Mesenchymal stem cell (in vitro differentiated cells and primary cell): ENCODE measurements around the gene SKOR1.
A peak's percentile ranks its signal among the peaks of the same experiment; 100 is the strongest.

ENCODE experiments used
- DNase-seq: peaks from one replicate; pipeline ENCODE4 v3.0.0-alpha.2; 2013
- H2AFZ ChIP-seq: one replicate; pipeline ENCODE4 v1.6.1; 2013; ENCODE audit warnings: low read depth, mild to moderate bottlenecking, control low read depth, inconsistent platforms, low read length, moderate library complexity
- H2AK5ac ChIP-seq: 2 replicates; pipeline ENCODE4 v1.6.1; 2013; ENCODE audit warnings: low read length, moderate library complexity, mild to moderate bottlenecking, inconsistent platforms; ENCODE audit not compliant: severe bottlenecking
- H2BK120ac ChIP-seq: one replicate; pipeline ENCODE4 v1.6.1; 2013; ENCODE audit warnings: low read depth, mild to moderate bottlenecking, inconsistent platforms, low read length, moderate library complexity
- H2BK12ac ChIP-seq, 2 experiments: one replicate each; pipeline ENCODE4 v1.6.1; 2013; ENCODE audit warnings: inconsistent platforms in 2 of 2, low read length in 2 of 2, mild to moderate bottlenecking in 2 of 2, moderate library complexity in 2 of 2, control low read depth in 1 of 2
- H2BK15ac ChIP-seq: one replicate; pipeline ENCODE4 v1.6.1; 2013; ENCODE audit warnings: mild to moderate bottlenecking, low read depth, inconsistent platforms; ENCODE audit not compliant: poor library complexity, severe bottlenecking
- H2BK5ac ChIP-seq: 2 replicates; pipeline ENCODE4 v1.6.1; 2013; ENCODE audit warnings: low read depth, mild to moderate bottlenecking, low read length, control low read depth, inconsistent platforms; ENCODE audit not compliant: poor library complexity, severe bottlenecking
- H3K14ac ChIP-seq, 2 experiments: one replicate each; pipeline ENCODE4 v1.6.1; 2013; ENCODE audit warnings: inconsistent platforms in 2 of 2, low read length in 2 of 2, control low read depth in 1 of 2, mild to moderate bottlenecking in 1 of 2, moderate library complexity in 1 of 2
- H3K18ac ChIP-seq, 2 experiments: one replicate each; pipeline ENCODE4 v1.6.1; 2013; ENCODE audit warnings: inconsistent platforms in 2 of 2, low read length in 2 of 2, control low read depth in 1 of 2, low read depth in 1 of 2, mild to moderate bottlenecking in 1 of 2
- H3K23ac ChIP-seq, 2 experiments: one replicate each; pipeline ENCODE4 v1.6.1; 2013; ENCODE audit warnings: inconsistent platforms in 2 of 2, low read length in 2 of 2, mild to moderate bottlenecking in 2 of 2, moderate library complexity in 2 of 2, control low read depth in 1 of 2
- H3K27ac ChIP-seq: 2 replicates; pipeline ENCODE4 v1.5.1; 2013; ENCODE audit warnings: mild to moderate bottlenecking, moderate library complexity, low read length, control low read depth, inconsistent platforms; ENCODE audit not compliant: poor library complexity, severe bottlenecking
- H3K27me3 ChIP-seq, 2 experiments: 2 replicates each; pipeline versions ENCODE4 v1.6.1 to v1.7.0; 2013; ENCODE audit warnings: low read length in 2 of 2, mild to moderate bottlenecking in 2 of 2, moderate library complexity in 2 of 2, control low read depth in 1 of 2, inconsistent platforms in 1 of 2; ENCODE audit not compliant: control insufficient read depth in 1 of 2, insufficient read depth in 1 of 2
- H3K36me3 ChIP-seq, 2 experiments: 2 replicates each; pipeline versions ENCODE4 v1.6.1 to v1.7.0; 2013; ENCODE audit warnings: low read length in 2 of 2, control low read depth in 1 of 2, inconsistent platforms in 1 of 2, low read depth in 1 of 2, mild to moderate bottlenecking in 1 of 2; ENCODE audit not compliant: insufficient read depth in 2 of 2, control insufficient read depth in 1 of 2
- H3K4ac ChIP-seq, 2 experiments: one replicate each; pipeline ENCODE4 v1.6.1; 2013; ENCODE audit warnings: inconsistent platforms in 2 of 2, low read length in 2 of 2, mild to moderate bottlenecking in 2 of 2, moderate library complexity in 2 of 2, control low read depth in 1 of 2, low read depth in 1 of 2
- H3K4me1 ChIP-seq: 2 replicates; pipeline ENCODE4 v1.6.1; 2013; ENCODE audit warnings: low read depth, low read length, control low read depth; ENCODE audit not compliant: control insufficient read depth, insufficient read depth
- H3K4me2 ChIP-seq: 2 replicates; pipeline ENCODE4 v1.6.1; 2013; ENCODE audit warnings: low read length, mild to moderate bottlenecking, inconsistent platforms; ENCODE audit not compliant: poor library complexity, severe bottlenecking
- H3K4me3 ChIP-seq, 2 experiments: 2 replicates each; pipeline versions ENCODE4 v1.5.1 to v1.7.0; 2013; ENCODE audit warnings: low read length in 2 of 2, mild to moderate bottlenecking in 2 of 2, control low read depth in 1 of 2, low read depth in 1 of 2; ENCODE audit not compliant: insufficient read depth in 1 of 2
- H3K79me1 ChIP-seq: replicated peaks from 2 replicates; pipeline ENCODE4 v1.6.1; 2013; ENCODE audit warnings: mild to moderate bottlenecking, control low read depth, low read length, inconsistent platforms; ENCODE audit not compliant: poor library complexity, severe bottlenecking
- H3K9ac ChIP-seq: 2 replicates; pipeline ENCODE4 v1.7.0; 2013; ENCODE audit warnings: mild to moderate bottlenecking, low read length, moderate library complexity
- H3K9me3 ChIP-seq: 2 replicates; pipeline ENCODE4 v1.7.0; 2013; ENCODE audit warnings: mild to moderate bottlenecking, low read length; ENCODE audit not compliant: control insufficient read depth
- H4K8ac ChIP-seq: one replicate; pipeline ENCODE4 v1.6.1; 2013; ENCODE audit warnings: inconsistent platforms, mild to moderate bottlenecking, low read length, moderate library complexity
- H4K91ac ChIP-seq: one replicate; pipeline ENCODE4 v1.6.1; 2013; ENCODE audit warnings: mild to moderate bottlenecking, low read length, inconsistent platforms
- WGBS: methylation state at CpG from one replicate; pipeline ENCODE4 v1.1.7; 2013; ENCODE audit warnings: mixed read lengths; 5-methylcytosine and 5-hydroxymethylcytosine counted together

The SKOR1 gene

GRCh38 chr15:67781061-67781460 is 44.2 kb upstream of the SKOR1 start:
- no peaks in the 10 kb centered on the region for H3K79me1 ChIP-seq
- H2AFZ ChIP-seq, result no peak overlapping the region
- WGBS, result 98% methylated on average over 2 of the region's 3 CpGs
- no peak overlapping the region for H3K27ac ChIP-seq
- H4K8ac ChIP-seq, result no peak overlapping the region
- H2BK5ac ChIP-seq, result no peak overlapping the region
- H2BK15ac ChIP-seq, result no peak overlapping the region
- no peak overlapping the region for H3K9ac ChIP-seq
- no peak overlapping the region for H2BK12ac ChIP-seq
- no peak overlapping the region for H3K4me3 ChIP-seq
- no peak overlapping the region for H3K23ac ChIP-seq
- no peak overlapping the region for H3K18ac ChIP-seq
- H3K9me3 ChIP-seq, result no peaks in the 10 kb centered on the region
- H3K27me3 ChIP-seq, result no peaks in the 10 kb centered on the region
- no peak for DNase-seq
- H2AK5ac ChIP-seq, result no peak overlapping the region
- peaks cover 12 to 16% of the 10 kb centered on the region in 2 experiments for H3K36me3 ChIP-seq
- H3K4me2 ChIP-seq, result no peak overlapping the region
- H4K91ac ChIP-seq, result no peak overlapping the region
- no peak overlapping the region for H2BK120ac ChIP-seq
- no peak overlapping the region for H3K14ac ChIP-seq
- no peak overlapping the region for H3K4ac ChIP-seq
- peaks cover 11% of the 10 kb centered on the region for H3K4me1 ChIP-seq

DNA sequence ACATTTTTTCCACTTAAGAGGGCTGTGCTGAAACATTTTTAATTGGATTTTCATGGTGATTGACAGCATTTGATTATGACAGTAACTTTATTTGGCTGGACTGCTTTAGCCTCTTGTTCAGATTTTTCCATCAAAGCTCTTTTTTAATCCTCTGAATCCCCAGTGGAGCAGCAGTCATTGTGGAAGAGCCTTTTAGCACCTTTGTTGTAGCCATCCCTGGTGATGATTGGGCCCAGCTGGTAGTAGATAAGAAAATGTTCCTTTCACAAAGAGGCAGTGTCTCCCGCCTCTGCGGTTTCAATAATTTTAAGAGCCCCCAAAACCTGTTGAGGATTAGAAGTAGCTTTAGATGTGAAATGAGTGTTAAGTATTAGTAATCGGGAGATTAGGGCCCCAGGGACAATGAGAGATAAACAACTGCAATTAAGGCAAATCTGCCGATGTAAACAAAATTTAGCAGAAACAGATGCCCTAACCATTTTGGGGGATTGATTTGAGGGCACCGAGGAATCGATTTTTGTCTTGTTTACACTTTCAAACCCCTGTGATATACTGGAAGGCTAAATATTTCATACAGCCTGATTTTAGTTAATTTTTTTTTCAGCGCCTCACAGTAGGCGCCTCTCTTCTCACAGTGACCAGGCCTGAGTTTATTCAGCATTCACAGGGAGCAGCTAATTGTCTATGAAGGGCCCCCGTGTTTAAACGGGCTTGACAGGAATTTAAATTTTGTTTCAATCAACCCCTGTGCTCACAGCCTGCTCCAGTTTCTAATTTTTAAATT is 43.2 kb upstream of the SKOR1 start:
- Histone ChIP-seq H3K4me3 (no peak overlapping the region), H3K36me3 (peaks cover 12 to 16% of the 10 kb centered on the region in 2 experiments), H2BK12ac (no peak overlapping the region), H3K4me2 (no peak overlapping the region), H3K9me3 (no peaks in the 10 kb centered on the region), H2BK120ac (no peak overlapping the region), H2AFZ (no peak overlapping the region), H3K18ac (no peak overlapping the region), H2BK15ac (no peak overlapping the region), H4K91ac (no peak overlapping the region), H2AK5ac (no peak overlapping the region), H2BK5ac (no peak overlapping the region), H3K27me3 (no peaks in the 10 kb centered on the region), H4K8ac (no peak overlapping the region), H3K9ac (no peak overlapping the region), H3K14ac (no peak overlapping the region), H3K23ac (no peak overlapping the region), H3K27ac (no peak overlapping the region), H3K79me1 (no peaks in the 10 kb centered on the region), H3K4me1 (peaks cover 6% of the 10 kb centered on the region), H3K4ac (no peak overlapping the region)
- no peak for DNase-seq
- WGBS, result 46% methylated on average over 10 of the region's 10 CpGs

DNA sequence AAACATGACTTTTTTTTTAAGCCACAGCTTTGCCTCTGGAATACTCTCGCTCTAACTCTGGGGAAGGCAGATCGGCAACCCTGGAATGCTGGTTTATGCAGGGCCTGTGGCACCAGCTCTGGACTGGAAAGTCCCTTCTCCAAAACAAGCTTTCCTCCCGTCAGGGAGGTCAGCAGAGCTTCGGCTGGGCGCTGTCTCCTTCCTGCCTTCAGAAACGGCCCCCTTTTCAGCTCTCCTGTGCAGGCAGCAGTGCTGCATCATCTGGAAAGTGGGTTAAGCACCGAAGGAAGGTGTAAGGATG is 42.7 kb upstream of the SKOR1 start:
- Histone ChIP-seq H3K36me3 (peaks cover 12 to 16% of the 10 kb centered on the region in 2 experiments), H3K27me3 (no peaks in the 10 kb centered on the region), H3K9me3 (no peaks in the 10 kb centered on the region), H4K91ac (no peak overlapping the region), H2BK120ac (no peak overlapping the region), H3K14ac (no peak overlapping the region), H4K8ac (no peak overlapping the region), H3K4ac (no peak overlapping the region), H2BK15ac (no peak overlapping the region), H3K18ac (no peak overlapping the region), H3K4me3 (no peak overlapping the region), H3K4me2 (no peak overlapping the region), H3K4me1 (peaks cover 6% of the 10 kb centered on the region), H3K79me1 (no peaks in the 10 kb centered on the region), H2BK5ac (no peak overlapping the region), H2BK12ac (no peak overlapping the region), H2AK5ac (no peak overlapping the region), H3K9ac (no peak overlapping the region), H3K27ac (no peak overlapping the region), H3K23ac (no peak overlapping the region), H2AFZ (no peak overlapping the region)
- DNase-seq, result peak; percentile 18
- WGBS, result 36% methylated on average over 7 of the region's 7 CpGs

DNA sequence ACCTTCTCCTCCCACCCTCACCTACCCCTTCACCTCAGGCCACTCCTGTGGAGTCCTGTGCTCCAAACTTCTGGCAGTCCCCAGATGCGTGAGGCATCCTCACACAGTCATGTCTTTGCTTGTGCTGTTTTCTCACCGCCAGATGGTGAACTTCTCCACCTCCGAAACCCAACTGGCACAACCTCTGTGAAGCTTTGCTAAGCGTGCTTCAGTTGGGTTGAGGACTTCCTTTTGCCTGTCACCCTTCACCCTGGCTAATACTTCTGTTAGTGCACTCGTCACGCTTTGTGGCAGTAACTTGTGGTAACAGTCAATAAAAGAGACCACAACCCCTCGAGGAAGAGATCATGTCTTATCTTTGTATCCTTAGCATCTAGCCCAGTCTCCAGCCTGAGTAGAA is 42.0 kb upstream of the SKOR1 start:
- Histone ChIP-seq H3K18ac (no peak overlapping the region), H2BK15ac (no peak overlapping the region), H2AK5ac (peak overlapping the region; percentile 44), H3K4me1 (peaks cover 6% of the 10 kb centered on the region), H4K91ac (no peak overlapping the region), H3K9ac (no peak overlapping the region), H3K4me3 (no peak overlapping the region), H3K27ac (no peak overlapping the region), H3K27me3 (no peaks in the 10 kb centered on the region), H3K14ac (no peak overlapping the region), H2AFZ (no peak overlapping the region), H3K23ac (no peak overlapping the region), H3K4ac (no peak overlapping the region), H3K9me3 (no peaks in the 10 kb centered on the region), H2BK5ac (no peak overlapping the region), H3K79me1 (no peaks in the 10 kb centered on the region), H3K36me3 (peaks cover 12 to 16% of the 10 kb centered on the region in 2 experiments), H3K4me2 (no peak overlapping the region), H4K8ac (no peak overlapping the region), H2BK120ac (no peak overlapping the region), H2BK12ac (no peak overlapping the region)
- no peak for DNase-seq
- WGBS, result 87% methylated on average over 7 of the region's 7 CpGs
